Esophagus squamous epithelium (tissue), 4 donors: ENCODE results near the gene MN1. TPM values are rescaled to one million over a fixed set of nuclear protein-coding genes. Genes with fewer than 3 reads are reported as not detected.

Experiments used
- total RNA-seq, 4 donors: library from RNA; depleted of rRNA; stranded (reverse); fragments of >200 nt; gene quantifications; one replicate each; pipeline ENCODE4 v1.1.0, GENCODE V29; 2016

MN1 gene
- total RNA-seq, 4 donors from 2014 or later, result 2.0 to 6.9 (median 3.1) TPM

Other genes with a start within 250 kb of the MN1 start
- 10 to 100 TPM; 26.4 to 68.9 (median 46.4) TPM for gene PITPNB, start 117.5 kb upstream of the MN1 start, total RNA-seq